ENCODE data around the gene FSTL3.
A peak's percentile ranks its signal among the peaks of the same experiment; 100 is the strongest.
"Not testable (repeated sequence)": the region's sequence is repeated elsewhere in the genome, so short reads cannot be mapped to it uniquely, and the experiment has no call there.

The FSTL3 gene

GRCh38 chr19:702847-703246 is 26.7 kb downstream of the FSTL3 start:
- not testable (repeated sequence) for H3K27me3 ChIP-seq (ENCODE audit: control insufficient read depth, low read length); H3K36me3 ChIP-seq (ENCODE audit: control insufficient read depth, low read length); H3K79me2 ChIP-seq (ENCODE audit: control insufficient read depth, low read length); H3K9me2 ChIP-seq (replicated peaks; ENCODE audit: control insufficient read depth, low read length); H3K27ac ChIP-seq (ENCODE audit: low read depth, low read length); H3F3A ChIP-seq (ENCODE audit: control insufficient read depth, insufficient read depth); H3K9me3 ChIP-seq (ENCODE audit: control insufficient read depth, insufficient read depth, low read length); H4K20me1 ChIP-seq (ENCODE audit: control insufficient read depth, insufficient read depth, low read depth, low read length)
- Histone ChIP-seq H3K4me1 (ENCODE audit: control insufficient read depth, low read length) (peaks cover 11% of the 10 kb centered on the region), H3K4me3 (ENCODE audit: low read length) (peak overlapping the region; percentile 52), H3K4me2 (ENCODE audit: low read length) (peak overlapping the region; percentile 42)

- no peaks in the 10 kb centered on the region for H3K27me3 ChIP-seq (ENCODE audit: control insufficient read depth, low read length)
- no peak overlapping the region for H3K27ac ChIP-seq (ENCODE audit: low read depth, low read length)
- peak overlapping the region; percentile 52 for H3K4me3 ChIP-seq (ENCODE audit: low read length)
- H3K36me3 ChIP-seq (ENCODE audit: control insufficient read depth, low read length): no peaks in the 10 kb centered on the region
- TF ChIP-seq EZH2phosphoT487 (IDR thresholded peaks at IDR 0.05; ENCODE audit: borderline replicate concordance, low read length): no peak
- no peak for TF ChIP-seq CTCF (IDR thresholded peaks at IDR 0.05; ENCODE audit: low read depth, low read length, poor library complexity, severe bottlenecking)
- no peaks in the 10 kb centered on the region for H3K9me3 ChIP-seq (ENCODE audit: control insufficient read depth, insufficient read depth, low read length)
- H3F3A ChIP-seq (ENCODE audit: control insufficient read depth, insufficient read depth): no peaks in the 10 kb centered on the region
- H4K20me1 ChIP-seq (ENCODE audit: control insufficient read depth, insufficient read depth, low read depth, low read length): no peaks in the 10 kb centered on the region
- peaks cover 11% of the 10 kb centered on the region for H3K4me1 ChIP-seq (ENCODE audit: control insufficient read depth, low read length)
- H3K79me2 ChIP-seq (ENCODE audit: control insufficient read depth, low read length): no peaks in the 10 kb centered on the region
- H3K4me2 ChIP-seq (ENCODE audit: low read length): peak overlapping the region; percentile 42
- H3K9me2 ChIP-seq (replicated peaks; ENCODE audit: control insufficient read depth, low read length): no peaks in the 10 kb centered on the region
Observed at GRCh38 chr19:703329-703650, 27.1 kb downstream of the FSTL3 start.

GRCh38 chr19:703651-704446 is 27.7 kb downstream of the FSTL3 start:
- Histone ChIP-seq H3K27me3 (ENCODE audit: control insufficient read depth, low read length) (no peaks in the 10 kb centered on the region), H3K4me3 (ENCODE audit: low read length) (peak overlapping the region; percentile 52), H4K20me1 (ENCODE audit: control insufficient read depth, insufficient read depth, low read depth, low read length) (no peaks in the 10 kb centered on the region), H3F3A (ENCODE audit: control insufficient read depth, insufficient read depth) (no peaks in the 10 kb centered on the region), H3K4me1 (ENCODE audit: control insufficient read depth, low read length) (peaks cover 11% of the 10 kb centered on the region), H3K27ac (ENCODE audit: low read depth, low read length) (no peak overlapping the region), H3K79me2 (ENCODE audit: control insufficient read depth, low read length) (no peaks in the 10 kb centered on the region), H3K9me3 (ENCODE audit: control insufficient read depth, insufficient read depth, low read length) (no peaks in the 10 kb centered on the region), H3K4me2 (ENCODE audit: low read length) (peak overlapping the region; percentile 42), H3K9me2 (replicated peaks; ENCODE audit: control insufficient read depth, low read length) (no peaks in the 10 kb centered on the region), H3K36me3 (ENCODE audit: control insufficient read depth, low read length) (no peaks in the 10 kb centered on the region)
- TF ChIP-seq CTCF (IDR thresholded peaks at IDR 0.05; ENCODE audit: low read depth, low read length, poor library complexity, severe bottlenecking) (no peak), EZH2phosphoT487 (IDR thresholded peaks at IDR 0.05; ENCODE audit: borderline replicate concordance, low read length) (no peak)

GRCh38 chr19:704447-704741 is 28.2 kb downstream of the FSTL3 start:
- TF ChIP-seq CTCF (IDR thresholded peaks at IDR 0.05; ENCODE audit: low read depth, low read length, poor library complexity, severe bottlenecking) (no peak), EZH2phosphoT487 (IDR thresholded peaks at IDR 0.05; ENCODE audit: borderline replicate concordance, low read length) (no peak)
- no peaks in the 10 kb centered on the region for H3K27me3 ChIP-seq (ENCODE audit: control insufficient read depth, low read length)
- no peaks in the 10 kb centered on the region for H3K9me3 ChIP-seq (ENCODE audit: control insufficient read depth, insufficient read depth, low read length)
- H3K9me2 ChIP-seq (replicated peaks; ENCODE audit: control insufficient read depth, low read length): no peaks in the 10 kb centered on the region
- peaks cover 11% of the 10 kb centered on the region for H3K4me1 ChIP-seq (ENCODE audit: control insufficient read depth, low read length)
- H3K4me2 ChIP-seq (ENCODE audit: low read length): peak overlapping the region; percentile 16; the same call in 1 of the 2 replicates
- H3F3A ChIP-seq (ENCODE audit: control insufficient read depth, insufficient read depth): no peaks in the 10 kb centered on the region
- H3K36me3 ChIP-seq (ENCODE audit: control insufficient read depth, low read length): no peaks in the 10 kb centered on the region
- no peaks in the 10 kb centered on the region for H4K20me1 ChIP-seq (ENCODE audit: control insufficient read depth, insufficient read depth, low read depth, low read length)
- H3K27ac ChIP-seq (ENCODE audit: low read depth, low read length): no peak overlapping the region
- H3K79me2 ChIP-seq (ENCODE audit: control insufficient read depth, low read length): no peaks in the 10 kb centered on the region
- H3K4me3 ChIP-seq (ENCODE audit: low read length): 0 out of 2 replicates have a peak overlapping the region, but pooled peaks have one; percentile 24

All from DOHH2 (cell line).